Mesothelial cell of epicardium (in vitro differentiated cells): ENCODE measurements around the gene CROCC2. TPM values are rescaled to one million over a fixed set of nuclear protein-coding genes. Genes with fewer than 3 reads are reported as not detected.

Experiments
- DNase-seq, 2 experiments: peaks; one replicate each; pipeline ENCODE4 v3.0.0; 2021; ENCODE audit warnings: low spot score in 2 of 2; ENCODE audit not compliant: unreplicated experiment in 2 of 2
- H3K27ac Mint-ChIP-seq: 2 replicates; pipeline ENCODE4 v1.8.0; 2021; ENCODE audit warnings: mixed read lengths
- H3K27me3 Mint-ChIP-seq: 2 replicates; pipeline ENCODE4 v1.8.0; 2021; ENCODE audit warnings: low read depth, mixed read lengths
- H3K36me3 Mint-ChIP-seq: 2 replicates; pipeline ENCODE4 v1.8.0; 2021; ENCODE audit warnings: mixed read lengths
- H3K4me1 Mint-ChIP-seq: 2 replicates; pipeline ENCODE4 v1.8.0; 2021; ENCODE audit warnings: mixed read lengths
- H3K4me3 Mint-ChIP-seq: 2 replicates; pipeline ENCODE4 v1.8.0; 2021; ENCODE audit warnings: mild to moderate bottlenecking, moderate library complexity, mixed read lengths
- H3K9me3 Mint-ChIP-seq: 2 replicates; pipeline ENCODE4 v1.8.0; 2021; ENCODE audit warnings: mixed read lengths
- total RNA-seq: library from RNA; stranded (reverse); gene quantifications from 3 replicates; pipeline ENCODE4 v1.2.1, GENCODE V29; 2021
- TF ChIP-seq, protein P1 (sequence below): fragments of 200-600 bp; sonication (generic); IDR thresholded peaks from one replicate; pipeline ENCODE4 v1.5.0; 2021; ENCODE audit warnings: antibody characterized with exemption; ENCODE audit not compliant: unreplicated experiment

CROCC2 gene
- total RNA-seq, 1 donor from 2014 or later: 0.16 TPM

GRCh38 chr2:240864475-240864874 is 41.7 kb upstream of the CROCC2 start:
- H3K9me3 Mint-ChIP-seq: no peaks in the 10 kb centered on the region
- H3K4me3 Mint-ChIP-seq: no peak overlapping the region
- DNase-seq: no peak
- no peak overlapping the region for H3K27ac Mint-ChIP-seq
- H3K36me3 Mint-ChIP-seq: no peaks in the 10 kb centered on the region
- TF ChIP-seq, protein P1, sequence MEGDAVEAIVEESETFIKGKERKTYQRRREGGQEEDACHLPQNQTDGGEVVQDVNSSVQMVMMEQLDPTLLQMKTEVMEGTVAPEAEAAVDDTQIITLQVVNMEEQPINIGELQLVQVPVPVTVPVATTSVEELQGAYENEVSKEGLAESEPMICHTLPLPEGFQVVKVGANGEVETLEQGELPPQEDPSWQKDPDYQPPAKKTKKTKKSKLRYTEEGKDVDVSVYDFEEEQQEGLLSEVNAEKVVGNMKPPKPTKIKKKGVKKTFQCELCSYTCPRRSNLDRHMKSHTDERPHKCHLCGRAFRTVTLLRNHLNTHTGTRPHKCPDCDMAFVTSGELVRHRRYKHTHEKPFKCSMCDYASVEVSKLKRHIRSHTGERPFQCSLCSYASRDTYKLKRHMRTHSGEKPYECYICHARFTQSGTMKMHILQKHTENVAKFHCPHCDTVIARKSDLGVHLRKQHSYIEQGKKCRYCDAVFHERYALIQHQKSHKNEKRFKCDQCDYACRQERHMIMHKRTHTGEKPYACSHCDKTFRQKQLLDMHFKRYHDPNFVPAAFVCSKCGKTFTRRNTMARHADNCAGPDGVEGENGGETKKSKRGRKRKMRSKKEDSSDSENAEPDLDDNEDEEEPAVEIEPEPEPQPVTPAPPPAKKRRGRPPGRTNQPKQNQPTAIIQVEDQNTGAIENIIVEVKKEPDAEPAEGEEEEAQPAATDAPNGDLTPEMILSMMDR: no peak
- peaks cover 22% of the 10 kb centered on the region for H3K27me3 Mint-ChIP-seq
- peaks cover 2% of the 10 kb centered on the region for H3K4me1 Mint-ChIP-seq

DNA sequence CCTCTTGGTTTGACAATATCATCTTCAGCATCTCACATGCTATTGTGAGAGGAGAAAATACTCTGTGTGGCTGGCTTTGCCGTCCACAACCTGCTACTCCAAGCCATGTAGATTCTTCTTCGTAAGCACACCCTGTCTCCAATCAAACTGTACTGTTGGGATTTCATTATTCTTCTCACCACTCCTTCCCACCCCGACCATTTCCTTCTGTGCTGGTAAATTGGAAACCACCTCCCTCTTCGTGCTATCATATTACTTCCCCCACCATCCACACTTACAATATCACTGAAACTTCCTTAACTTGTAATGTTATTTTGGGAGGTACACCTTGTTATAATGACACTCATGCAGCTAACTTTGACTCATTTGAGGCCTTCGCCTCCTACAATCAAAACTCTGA is 40.7 kb upstream of the CROCC2 start:
- DNase-seq: no peak
- H3K4me3 Mint-ChIP-seq: no peak overlapping the region
- peaks cover 2% of the 10 kb centered on the region for H3K4me1 Mint-ChIP-seq
- no peaks in the 10 kb centered on the region for H3K9me3 Mint-ChIP-seq
- no peaks in the 10 kb centered on the region for H3K36me3 Mint-ChIP-seq
- peaks cover 21% of the 10 kb centered on the region for H3K27me3 Mint-ChIP-seq
- H3K27ac Mint-ChIP-seq: no peak overlapping the region
- TF ChIP-seq, protein P1: no peak

DNA sequence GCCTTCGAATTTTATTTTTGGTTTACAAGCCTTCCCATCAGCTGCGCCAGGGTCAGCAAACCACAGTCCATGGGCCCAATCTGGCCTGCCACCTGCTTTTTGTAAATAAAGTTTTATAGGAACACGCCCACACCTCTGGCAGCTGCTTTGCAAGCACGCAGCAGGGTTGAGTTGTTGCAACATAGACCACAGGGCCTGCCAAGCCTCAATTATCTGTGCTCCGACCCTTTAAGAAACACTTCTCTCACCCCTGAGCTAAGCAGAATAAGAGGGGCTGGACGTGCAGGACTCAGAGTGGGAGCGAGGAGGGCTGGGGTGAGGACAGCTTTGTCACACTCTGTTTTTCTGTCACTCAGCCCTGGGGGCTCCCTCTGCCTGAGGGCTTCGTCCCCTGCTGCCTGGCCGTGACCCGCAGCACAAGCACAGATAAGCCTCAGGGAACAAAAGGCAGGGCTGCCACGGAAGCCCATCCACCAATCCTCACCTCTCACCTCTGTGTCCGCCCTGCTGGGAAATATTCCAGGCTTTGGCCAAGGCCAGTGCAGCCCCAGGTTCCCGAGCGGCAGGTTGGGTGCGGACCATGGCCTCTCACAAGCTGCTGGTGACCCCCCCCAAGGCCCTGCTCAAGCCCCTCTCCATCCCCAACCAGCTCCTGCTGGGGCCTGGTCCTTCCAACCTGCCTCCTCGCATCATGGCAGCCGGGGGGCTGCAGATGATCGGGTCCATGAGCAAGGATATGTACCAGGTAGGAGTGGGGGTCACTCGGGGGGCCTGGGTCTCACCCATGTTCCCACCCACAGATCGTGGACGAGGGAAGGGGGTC is 37.6 kb upstream of the CROCC2 start, which contains the start of gene AGXT:
Gene AGXT (plus strand): TSS at position 539 of the 823 bp plus-strand sequence. CDS start 42 bp downstream, at position 581.
- Mint-ChIP-seq H3K9me3 (no peaks in the 10 kb centered on the region), H3K27me3 (peaks cover 16% of the 10 kb centered on the region), H3K4me1 (no peaks in the 10 kb centered on the region), H3K27ac (no peak within 1 kb of the TSS), H3K36me3 (no peaks in the 10 kb centered on the region), H3K4me3 (no peak within 1 kb of the TSS)
- DNase-seq: no peak
- TF ChIP-seq, protein P1: no peak

GRCh38 chr2:240869109-240869955 is 36.8 kb upstream of the CROCC2 start:
- Mint-ChIP-seq H3K36me3 (no peaks in the 10 kb centered on the region), H3K27ac (no peak overlapping the region), H3K4me3 (no peak overlapping the region), H3K27me3 (peaks cover 9% of the 10 kb centered on the region), H3K4me1 (no peaks in the 10 kb centered on the region), H3K9me3 (no peaks in the 10 kb centered on the region)
- TF ChIP-seq, protein P1: no peak
- DNase-seq: no peak

DNA sequence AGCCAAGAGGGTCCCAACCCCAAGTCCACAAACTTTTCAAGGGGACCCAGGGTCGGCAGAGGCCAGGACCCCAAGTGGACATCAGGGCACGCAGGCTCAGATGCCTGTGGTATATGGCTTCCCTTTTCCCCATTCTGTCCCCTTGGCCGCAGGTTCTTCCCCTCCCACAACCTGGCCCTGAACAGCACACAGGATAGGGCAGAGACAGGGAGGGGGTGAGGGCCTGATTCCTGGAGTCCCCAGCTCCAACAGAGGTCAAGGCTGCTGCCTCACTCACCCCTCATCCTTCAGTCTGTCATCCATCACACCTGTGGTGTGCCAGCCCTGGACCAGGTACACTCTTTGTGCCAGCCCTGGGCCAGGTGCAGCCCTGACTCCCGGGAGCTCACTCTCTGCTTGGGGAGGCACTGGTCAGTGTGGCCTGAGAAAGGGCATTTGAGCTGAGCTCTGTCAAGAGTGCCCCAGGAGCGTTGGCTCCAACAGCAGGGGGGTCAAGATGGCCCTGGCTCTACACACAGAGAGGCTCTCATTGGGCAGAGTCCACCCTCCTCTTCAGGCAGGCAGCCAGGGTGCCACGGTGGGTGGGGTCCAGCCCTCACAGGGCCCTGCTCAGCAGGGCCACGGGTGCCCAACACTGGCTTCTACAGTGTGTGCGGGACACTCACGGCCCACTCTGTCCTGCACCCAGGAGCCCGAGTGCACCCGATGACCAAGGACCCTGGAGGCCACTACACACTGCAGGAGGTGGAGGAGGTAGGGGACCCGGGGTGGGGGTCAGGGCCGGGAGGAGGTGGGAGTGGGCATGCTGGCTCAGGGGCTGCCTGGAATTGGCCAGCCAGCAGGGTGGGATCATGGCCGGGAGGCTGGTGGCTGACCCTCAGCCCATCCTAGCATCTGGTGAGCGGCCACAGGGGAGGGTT is 35.9 kb upstream of the CROCC2 start:
- Mint-ChIP-seq H3K36me3 (no peaks in the 10 kb centered on the region), H3K27me3 (peaks cover 3% of the 10 kb centered on the region), H3K4me1 (no peaks in the 10 kb centered on the region)

More for the DNA sequence above, 35.9 kb upstream of the CROCC2 start:
- no peak for DNase-seq
- Mint-ChIP-seq H3K4me3 (no peak overlapping the region), H3K9me3 (no peaks in the 10 kb centered on the region), H3K27ac (no peak overlapping the region)
- TF ChIP-seq, protein P1: no peak
